Kidney epithelial cell (primary cell): ENCODE measurements around the gene ABCA2. TPM values are rescaled to one million over a fixed set of nuclear protein-coding genes. Genes with fewer than 3 reads are reported as not detected.

Experiments
- DNase-seq: peaks from one replicate; pipeline ENCODE4 v3.0.0-alpha.2; 2010; ENCODE audit warnings: low read depth
- H3K27me3 ChIP-seq: 2 replicates; pipeline ENCODE4 v1.6.0; 2011; ENCODE audit warnings: low read length; ENCODE audit not compliant: control insufficient read depth, insufficient read depth
- H3K36me3 ChIP-seq: 2 replicates; pipeline ENCODE4 v1.5.1; 2011; ENCODE audit warnings: low read length; ENCODE audit not compliant: control insufficient read depth, insufficient read depth
- H3K4me3 ChIP-seq: 2 replicates; pipeline ENCODE4 v1.5.1; 2011; ENCODE audit warnings: low read depth, mild to moderate bottlenecking, control low read depth, low read length
- CTCF ChIP-seq: IDR thresholded peaks from 2 replicates; pipeline ENCODE4 v1.5.1; 2011; ENCODE audit warnings: mild to moderate bottlenecking, moderate library complexity, low read length, control low read depth, inconsistent platforms; ENCODE audit not compliant: insufficient read depth, poor library complexity, severe bottlenecking
- total RNA-seq: library from RNA; depleted of rRNA; stranded (reverse); fragments of >200 nt; gene quantifications from 2 replicates; pipeline ENCODE4 v1.2.3, GENCODE V29; 2015

Gene ABCA2
- total RNA-seq, 1 donor from 2014 or later: 5.3 TPM

GRCh38 chr9:136980669-136981478 is 47.2 kb downstream of the ABCA2 start:
- H3K4me3 ChIP-seq: no peak overlapping the region
- no peak for TF ChIP-seq CTCF
- no peaks in the 10 kb centered on the region for H3K36me3 ChIP-seq
- DNase-seq: no peak
- H3K27me3 ChIP-seq: peaks cover 27% of the 10 kb centered on the region

GRCh38 chr9:136979769-136980587 is 48.1 kb downstream of the ABCA2 start:
- Histone ChIP-seq H3K36me3 (no peaks in the 10 kb centered on the region), H3K27me3 (peaks cover 18% of the 10 kb centered on the region), H3K4me3 (no peak overlapping the region)
- no peak for TF ChIP-seq CTCF
- no peak for DNase-seq

- H3K4me3 ChIP-seq: no peak overlapping the region
- no peaks in the 10 kb centered on the region for H3K36me3 ChIP-seq
- no peak for DNase-seq
- TF ChIP-seq CTCF: no peak
- peaks cover 8% of the 10 kb centered on the region for H3K27me3 ChIP-seq
Observed at GRCh38 chr9:136978865-136979544, 49.0 kb downstream of the ABCA2 start.

GRCh38 chr9:136978073-136978864 is 49.8 kb downstream of the ABCA2 start:
- peak overlapping the region; percentile 37 for H3K4me3 ChIP-seq
- no peak for TF ChIP-seq CTCF
- no peaks in the 10 kb centered on the region for H3K36me3 ChIP-seq
- no peak for DNase-seq
- H3K27me3 ChIP-seq: peaks cover 3% of the 10 kb centered on the region

GRCh38 chr9:136977649-136978072 is 50.4 kb downstream of the ABCA2 start:
- Histone ChIP-seq H3K36me3 (no peaks in the 10 kb centered on the region), H3K27me3 (no peaks in the 10 kb centered on the region), H3K4me3 (peak overlapping the region; percentile 37)
- no peak for TF ChIP-seq CTCF
- DNase-seq: no peak
